GM23338 (cell line): ENCODE measurements around the gene ELN. TPM values are rescaled to one million over a fixed set of nuclear protein-coding genes. Genes with fewer than 3 reads are reported as not detected.

ENCODE experiments used
- ATAC-seq: fragments of 200-7000 bp; cut with Tn5 transposase; 3 replicates; pipeline ENCODE4 v1.9.1; 2020
- DNase-seq: peaks from one replicate; pipeline ENCODE4 v3.0.0-alpha.2; 2015; ENCODE audit warnings: low spot score
- H2AFZ ChIP-seq: fragments of 200-600 bp; sonication (generic); 2 replicates; pipeline ENCODE4 v1.8.0; 2016; ENCODE audit warnings: antibody characterized with exemption, mild to moderate bottlenecking, moderate library complexity
- H3F3A ChIP-seq: fragments of 200-600 bp; sonication (generic); replicated peaks from 2 replicates; pipeline ENCODE4 v1.8.0; 2017; ENCODE audit warnings: antibody characterized with exemption, mixed run types, low read depth
- H3K27ac ChIP-seq: fragments of 200-600 bp; sonication (generic); 2 replicates; pipeline ENCODE4 v1.6.1; 2016; ENCODE audit warnings: low read depth
- H3K27me3 ChIP-seq: fragments of 200-600 bp; sonication (generic); 2 replicates; pipeline ENCODE4 v1.8.0; 2016; ENCODE audit warnings: mild to moderate bottlenecking, mixed run types, moderate library complexity; ENCODE audit not compliant: insufficient read depth
- H3K36me3 ChIP-seq: fragments of 200-600 bp; sonication (generic); 2 replicates; pipeline ENCODE4 v1.8.0; 2016; ENCODE audit warnings: mild to moderate bottlenecking; ENCODE audit not compliant: insufficient read depth
- H3K4me1 ChIP-seq: fragments of 200-600 bp; sonication (generic); 2 replicates; pipeline ENCODE4 v1.8.0; 2016; ENCODE audit warnings: mild to moderate bottlenecking, moderate library complexity; ENCODE audit not compliant: insufficient read depth
- H3K4me2 ChIP-seq: fragments of 200-600 bp; sonication (generic); 2 replicates; pipeline ENCODE4 v1.7.1; 2017; ENCODE audit warnings: mixed run types
- H3K4me3 ChIP-seq: fragments of 200-600 bp; sonication (generic); 2 replicates; pipeline ENCODE4 v1.6.1; 2016; ENCODE audit warnings: mixed run types
- H3K79me2 ChIP-seq: fragments of 200-600 bp; sonication (generic); replicated peaks from 2 replicates; pipeline ENCODE4 v1.8.0; 2017; ENCODE audit warnings: mild to moderate bottlenecking; ENCODE audit not compliant: insufficient read depth
- H3K9me2 ChIP-seq: fragments of 200-600 bp; sonication (generic); 2 replicates; pipeline ENCODE4 v1.8.0; 2017; ENCODE audit not compliant: insufficient read depth
- H4K20me1 ChIP-seq: fragments of 200-600 bp; sonication (generic); replicated peaks from 2 replicates; pipeline ENCODE4 v1.8.0; 2017; ENCODE audit warnings: mild to moderate bottlenecking; ENCODE audit not compliant: insufficient read depth
- H3K27ac Mint-ChIP-seq: 2 replicates; pipeline ENCODE4 v1.8.0; 2020; ENCODE audit warnings: inconsistent platforms, mild to moderate bottlenecking, moderate library complexity, mixed read lengths
- H3K27me3 Mint-ChIP-seq: 3 replicates; pipeline ENCODE4 v1.8.0; 2022; ENCODE audit warnings: low read depth, mild to moderate bottlenecking, moderate library complexity, mixed read lengths, inconsistent platforms; ENCODE audit not compliant: insufficient read depth, poor library complexity
- H3K36me3 Mint-ChIP-seq: 3 replicates; pipeline ENCODE4 v1.8.0; 2021; ENCODE audit warnings: low read depth, mild to moderate bottlenecking, inconsistent platforms, moderate library complexity, mixed read lengths
- H3K4me1 Mint-ChIP-seq: 3 replicates; pipeline ENCODE4 v1.8.0; 2020; ENCODE audit warnings: mild to moderate bottlenecking, inconsistent platforms, mixed read lengths
- H3K4me3 Mint-ChIP-seq: 3 replicates; pipeline ENCODE4 v1.8.0; 2021; ENCODE audit warnings: moderate library complexity, mild to moderate bottlenecking, inconsistent platforms, mixed read lengths
- H3K9me3 Mint-ChIP-seq: 3 replicates; pipeline ENCODE4 v1.8.0; 2020; ENCODE audit warnings: moderate library complexity, mild to moderate bottlenecking, inconsistent platforms, mixed read lengths
- CREB1 ChIP-seq: fragments of 250-450 bp; sonication (Bioruptor Pico); IDR thresholded peaks from 2 replicates; pipeline ENCODE4 v1.5.0; 2020; ENCODE audit warnings: low read depth, mild to moderate bottlenecking, moderate library complexity
- CTCF ChIP-seq, 2 experiments: fragments of 200-600 bp in 1 of 2; sonication (generic) in 1 of 2; conservative IDR thresholded peaks; 2 replicates each; pipeline versions ENCODE4 v1.5.1 to v1.6.1; 2016 to 2017; ENCODE audit warnings: antibody characterized with exemption in 2 of 2, low read depth in 2 of 2, mild to moderate bottlenecking in 2 of 2, moderate library complexity in 1 of 2
- ETS1 ChIP-seq: IDR thresholded peaks from 2 replicates; pipeline ENCODE4 v1.6.1; 2016; ENCODE audit warnings: antibody characterized with exemption
- EZH2 ChIP-seq: fragments of 200-600 bp; sonication (generic); IDR thresholded peaks from one replicate; pipeline ENCODE4 v1.8.0; 2017; ENCODE audit warnings: antibody characterized with exemption, mild to moderate bottlenecking, low read depth; ENCODE audit not compliant: unreplicated experiment
- EZH2phosphoT487 ChIP-seq: fragments of 200-600 bp; sonication (generic); IDR thresholded peaks from one replicate; pipeline ENCODE4 v1.8.1; 2018; ENCODE audit warnings: antibody characterized with exemption; ENCODE audit not compliant: unreplicated experiment
- POLR2AphosphoS5 ChIP-seq: IDR thresholded peaks from 2 replicates; pipeline ENCODE4 v1.6.1; 2016; ENCODE audit warnings: antibody characterized with exemption, low read depth
- REST ChIP-seq: IDR thresholded peaks from one replicate; pipeline ENCODE4 v1.6.1; 2018; ENCODE audit warnings: antibody characterized with exemption; ENCODE audit not compliant: unreplicated experiment
- STAT1 ChIP-seq: IDR thresholded peaks from one replicate; pipeline ENCODE4 v1.6.1; 2016; ENCODE audit warnings: antibody characterized with exemption; ENCODE audit not compliant: unreplicated experiment
- ZNF331 ChIP-seq: fragments of 250-450 bp; sonication (Bioruptor Pico); IDR thresholded peaks from 2 replicates; pipeline ENCODE4 v1.5.0; 2020; ENCODE audit warnings: low read depth, mild to moderate bottlenecking, moderate library complexity
- ZNF462 ChIP-seq: fragments of 250-450 bp; sonication (Bioruptor Pico); IDR thresholded peaks from 2 replicates; pipeline ENCODE4 v1.5.0; 2020; ENCODE audit warnings: mild to moderate bottlenecking, moderate library complexity
- polyA plus RNA-seq: library from polyadenylated mRNA; unstranded; fragments of >200 nt; fragmentation: Nextera tagmentation; extraction: Ambion mirVana; gene quantifications from 2 replicates; pipeline ENCODE4 v1.2.1, GENCODE V29; 2016
- total RNA-seq: library from RNA; depleted of rRNA; stranded (reverse); fragments of >200 nt; shearing (Covaris generic); gene quantifications from 2 replicates; pipeline ENCODE4 v1.2.3, GENCODE V29; 2014

Gene ELN
- total and polyA plus RNA-seq, 2 experiments from 2014 or later, result 1.1 to 5.6 TPM

- Histone ChIP-seq H3K27me3 (no peaks in the 10 kb centered on the region), H3K79me2 (peaks cover 5% of the 10 kb centered on the region; the same call in 1 of the 2 replicates), H2AFZ (no peak overlapping the region), H3K27ac (no peak overlapping the region), H3F3A (peaks cover 6% of the 10 kb centered on the region; the same call in 1 of the 2 replicates), H3K4me1 (peaks cover 8% of the 10 kb centered on the region), H3K9me2 (no peaks in the 10 kb centered on the region), H3K4me3 (no peak overlapping the region), H3K4me2 (no peak overlapping the region), H3K36me3 (peaks cover 18% of the 10 kb centered on the region), H4K20me1 (no peaks in the 10 kb centered on the region)
- no peak overlapping the region for H3K27ac Mint-ChIP-seq
- ATAC-seq (no peak), DNase-seq (no peak)
- H3K9me3 Mint-ChIP-seq, result peaks cover 10% of the 10 kb centered on the region; the same call in 2 of the 3 replicates
- H3K36me3 Mint-ChIP-seq, result peaks cover 65% of the 10 kb centered on the region
- peaks cover 9% of the 10 kb centered on the region for H3K4me1 Mint-ChIP-seq
- TF ChIP-seq EZH2phosphoT487 (no peak), CTCF (conservative IDR thresholded peaks at IDR 0.05; ENCODE audit: low read depth in 2 of 2) (no peak), ETS1 (no peak), ZNF331 (CRISPR knock-in tag) (no peak), ZNF462 (CRISPR knock-in tag) (no peak), POLR2AphosphoS5 (no peak), CREB1 (CRISPR knock-in tag) (no peak), STAT1 (no peak), EZH2 (no peak), REST (no peak)
- H3K27me3 Mint-ChIP-seq, result peaks cover 4% of the 10 kb centered on the region
- no peak overlapping the region for H3K4me3 Mint-ChIP-seq
These were observed 71.1 kb downstream of the ELN start for GRCh38 chr7:74099031-74099430.
